SK-N-SH treated with all-trans-retinoic acid at 6 μM for 48 hours (cell line): Measurements from ENCODE around the gene CDKN1A.

Experiments used
- ESRRG ChIP-seq: fragments of 250-450 bp; sonication (Bioruptor Pico); IDR thresholded peaks from 2 replicates; pipeline ENCODE4 v1.6.1; 2021; ENCODE audit warnings: mild to moderate bottlenecking
- RARB ChIP-seq: fragments of 250-450 bp; sonication (Bioruptor Pico); IDR thresholded peaks from 2 replicates; pipeline ENCODE4 v1.8.0; 2021; ENCODE audit warnings: mild to moderate bottlenecking, moderate library complexity
- ZNF70 ChIP-seq: fragments of 450-650 bp; formaldehyde crosslinking; IDR thresholded peaks from 2 replicates; pipeline ENCODE4 v1.5.0; 2020; ENCODE audit warnings: mild to moderate bottlenecking, moderate library complexity

DNA sequence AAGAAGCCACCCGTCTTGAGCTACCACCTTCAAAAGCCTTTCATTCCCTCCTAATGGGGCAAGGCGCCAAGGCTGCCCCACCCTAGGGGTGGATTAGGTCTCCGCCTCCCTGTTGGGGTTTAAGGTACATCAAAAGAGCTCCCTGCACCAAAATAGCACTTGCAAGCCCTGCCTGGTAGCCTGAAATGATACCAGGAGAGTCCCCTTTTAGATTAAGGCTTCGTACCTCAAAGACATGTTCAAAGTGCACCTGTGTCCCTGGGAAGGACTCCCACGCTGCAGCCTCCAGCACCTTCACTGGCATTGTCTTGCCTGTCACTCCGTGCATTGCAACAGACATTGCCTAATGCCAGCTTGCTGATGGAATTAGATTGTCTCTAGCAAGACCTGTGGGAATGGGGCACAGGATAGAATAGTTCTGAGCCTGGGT is 15.7 kb upstream of the CDKN1A start:
- no peak for TF ChIP-seq ZNF70 (CRISPR knock-in tag)
- TF ChIP-seq ESRRG (CRISPR knock-in tag) = no peak
- TF ChIP-seq RARB (CRISPR knock-in tag) = no peak
